Hepatocyte (in vitro differentiated cells): ENCODE results near the gene CCDC47. TPM values are rescaled to one million over a fixed set of nuclear protein-coding genes. Genes with fewer than 3 reads are reported as not detected.

ENCODE experiments used
- DNase-seq: peaks from one replicate; pipeline ENCODE4 v3.0.0-alpha.2; 2016; ENCODE audit warnings: low spot score
- H2AFZ ChIP-seq: fragments of 200-600 bp; sonication (generic); 2 replicates; pipeline ENCODE4 v1.6.0; 2016; ENCODE audit warnings: antibody characterized with exemption, mild to moderate bottlenecking
- H3K27ac ChIP-seq: fragments of 200-600 bp; sonication (generic); 2 replicates; pipeline ENCODE4 v1.5.1; 2016; ENCODE audit warnings: mild to moderate bottlenecking
- H3K27me3 ChIP-seq: fragments of 200-600 bp; sonication (generic); 2 replicates; pipeline ENCODE4 v1.6.1; 2016
- H3K36me3 ChIP-seq: fragments of 200-600 bp; sonication (generic); replicated peaks from 2 replicates; pipeline ENCODE4 v1.5.1; 2016; ENCODE audit warnings: low read depth; ENCODE audit not compliant: insufficient read depth
- H3K4me1 ChIP-seq: fragments of 200-600 bp; sonication (generic); 2 replicates; pipeline ENCODE4 v1.5.1; 2016; ENCODE audit warnings: mild to moderate bottlenecking, moderate library complexity; ENCODE audit not compliant: insufficient read depth
- H3K4me2 ChIP-seq: fragments of 200-600 bp; sonication (generic); 2 replicates; pipeline ENCODE4 v1.6.0; 2016
- H3K4me3 ChIP-seq: fragments of 200-600 bp; sonication (generic); 2 replicates; pipeline ENCODE4 v1.5.1; 2016; ENCODE audit warnings: mild to moderate bottlenecking
- H3K79me2 ChIP-seq: fragments of 200-600 bp; sonication (generic); 2 replicates; pipeline ENCODE4 v1.6.0; 2017; ENCODE audit warnings: mild to moderate bottlenecking
- H3K9me2 ChIP-seq: fragments of 200-600 bp; sonication (generic); replicated peaks from 2 replicates; pipeline ENCODE4 v1.6.0; 2017; ENCODE audit warnings: mild to moderate bottlenecking; ENCODE audit not compliant: insufficient read depth
- H3K9me3 ChIP-seq: fragments of 200-600 bp; sonication (generic); 2 replicates; pipeline ENCODE4 v1.5.1; 2016; ENCODE audit warnings: low read depth, mild to moderate bottlenecking
- H4K20me1 ChIP-seq: fragments of 200-600 bp; sonication (generic); 2 replicates; pipeline ENCODE4 v1.6.0; 2016; ENCODE audit warnings: mild to moderate bottlenecking; ENCODE audit not compliant: insufficient read depth, poor library complexity, severe bottlenecking
- CTCF ChIP-seq: fragments of 200-600 bp; sonication (generic); IDR thresholded peaks from 2 replicates; pipeline ENCODE4 v1.5.1; 2016; ENCODE audit warnings: antibody characterized with exemption, mild to moderate bottlenecking; ENCODE audit not compliant: poor library complexity
- EZH2 ChIP-seq: fragments of 200-600 bp; sonication (generic); IDR thresholded peaks from 2 replicates; pipeline ENCODE4 v1.6.1; 2016; ENCODE audit warnings: antibody characterized with exemption, mild to moderate bottlenecking, borderline replicate concordance
- EZH2phosphoT487 ChIP-seq: fragments of 200-600 bp; sonication (generic); IDR thresholded peaks from one replicate; pipeline ENCODE4 v1.6.1; 2018; ENCODE audit warnings: antibody characterized with exemption, mild to moderate bottlenecking, low read depth, moderate library complexity; ENCODE audit not compliant: unreplicated experiment, severe bottlenecking
- WGBS: methylation state at CpG from one replicate; pipeline ENCODE4 v1.1.6; 2016; ENCODE audit warnings: low lambda C conversion rate; ENCODE audit errors: missing lambda C conversion rate; 5-methylcytosine and 5-hydroxymethylcytosine counted together
- polyA plus RNA-seq: library from polyadenylated mRNA; unstranded; fragments of >200 nt; fragmentation: Nextera tagmentation; extraction: Ambion mirVana; gene quantifications from 2 replicates; pipeline ENCODE4 v1.2.1, GENCODE V29; 2016
- total RNA-seq: library from RNA; depleted of rRNA; stranded (reverse); fragments of >200 nt; gene quantifications from 2 replicates; pipeline ENCODE4 v1.2.3, GENCODE V29; 2014

The CCDC47 gene
- total and polyA plus RNA-seq, 2 experiments from 2014 or later: 77.8 to 82.7 TPM

GRCh38 chr17:63786971-63787711 lies 13.7 kb upstream of the CCDC47 start:
- no peak for TF ChIP-seq CTCF
- no peak for TF ChIP-seq EZH2
- no peak for TF ChIP-seq EZH2phosphoT487
- no peaks in the 10 kb centered on the region for H3K9me3 ChIP-seq
- H3K27me3 ChIP-seq: no peaks in the 10 kb centered on the region
- no peak overlapping the region for H3K27ac ChIP-seq
- no peak overlapping the region for H3K4me3 ChIP-seq
- H3K4me2 ChIP-seq: no peak overlapping the region
- no peaks in the 10 kb centered on the region for H3K4me1 ChIP-seq
- H2AFZ ChIP-seq: no peak overlapping the region
- peaks cover 50% of the 10 kb centered on the region for H4K20me1 ChIP-seq
- H3K9me2 ChIP-seq: no peaks in the 10 kb centered on the region
- H3K79me2 ChIP-seq: peaks cover 93% of the 10 kb centered on the region
- 97% methylated on average over 13 of the region's 13 CpGs for WGBS
- no peak for DNase-seq
- peaks cover 6% of the 10 kb centered on the region for H3K36me3 ChIP-seq

GRCh38 chr17:63786117-63786516 lies 12.7 kb upstream of the CCDC47 start:
- no peak for DNase-seq
- Histone ChIP-seq H3K79me2 (peaks cover 97% of the 10 kb centered on the region), H3K36me3 (peaks cover 6% of the 10 kb centered on the region), H3K4me2 (no peak overlapping the region), H3K9me3 (no peaks in the 10 kb centered on the region), H3K4me3 (no peak overlapping the region), H3K27me3 (no peaks in the 10 kb centered on the region), H2AFZ (no peak overlapping the region), H3K27ac (no peak overlapping the region), H4K20me1 (peaks cover 60% of the 10 kb centered on the region), H3K9me2 (no peaks in the 10 kb centered on the region), H3K4me1 (no peaks in the 10 kb centered on the region)
- WGBS: 100% methylated on average over 1 of the region's 1 CpG
- TF ChIP-seq EZH2 (no peak), EZH2phosphoT487 (no peak), CTCF (no peak)

GRCh38 chr17:63785556-63785955 lies 12.2 kb upstream of the CCDC47 start:
- 95% methylated on average over 1 of the region's 1 CpG for WGBS
- DNase-seq: no peak
- TF ChIP-seq CTCF (no peak), EZH2 (no peak), EZH2phosphoT487 (no peak)
- H3K27ac ChIP-seq: no peak overlapping the region
- peaks cover 97% of the 10 kb centered on the region for H3K79me2 ChIP-seq
- H2AFZ ChIP-seq: no peak overlapping the region
- H3K9me2 ChIP-seq: no peaks in the 10 kb centered on the region
- H3K4me2 ChIP-seq: no peak overlapping the region
- no peaks in the 10 kb centered on the region for H3K27me3 ChIP-seq
- no peaks in the 10 kb centered on the region for H3K9me3 ChIP-seq
- peaks cover 62% of the 10 kb centered on the region for H4K20me1 ChIP-seq
- peaks cover 6% of the 10 kb centered on the region for H3K36me3 ChIP-seq
- no peaks in the 10 kb centered on the region for H3K4me1 ChIP-seq
- H3K4me3 ChIP-seq: no peak overlapping the region
